ENCODE measurements around the gene SSB.
"Not testable (repeated sequence)": the region's sequence is repeated elsewhere in the genome, so short reads cannot be mapped to it uniquely, and the experiment has no call there.

Gene SSB

DNA sequence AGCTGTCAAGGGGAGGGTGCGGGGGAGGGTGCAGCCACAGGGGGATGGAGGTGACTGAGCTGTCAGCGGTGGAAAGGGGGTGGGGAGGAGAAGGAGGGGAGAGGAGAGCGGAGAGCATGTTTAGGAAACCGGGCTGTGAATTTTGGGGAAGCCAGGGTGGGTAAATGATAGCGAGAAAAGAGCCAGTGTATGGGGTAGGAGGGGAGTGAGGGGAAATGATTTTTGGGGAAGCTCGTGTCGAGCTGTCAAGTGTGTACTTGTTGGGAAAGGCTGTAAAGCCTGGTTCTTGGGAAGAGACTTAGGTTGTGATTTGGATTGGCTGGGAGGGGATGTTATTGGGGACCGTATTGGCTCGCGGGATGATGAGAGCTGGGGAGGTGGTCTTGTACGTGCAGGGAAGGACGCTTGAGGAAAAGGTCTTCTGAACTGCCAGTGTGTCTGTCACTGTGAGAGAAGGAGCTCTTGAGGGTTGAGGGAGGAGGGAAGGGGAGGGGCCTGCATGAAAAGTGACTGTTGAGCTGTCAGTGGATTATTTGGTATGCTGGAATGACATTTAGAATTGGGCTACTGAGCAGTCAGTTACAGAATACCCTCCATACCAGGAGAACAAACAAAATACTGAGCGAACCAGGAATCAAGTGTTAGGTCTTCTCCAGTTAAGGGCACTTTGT lies 29.6 kb downstream of the SSB start:
- peak in 48 of 56 donors; percentile 4 to 74 (median 31) for DNase-seq

DNA sequence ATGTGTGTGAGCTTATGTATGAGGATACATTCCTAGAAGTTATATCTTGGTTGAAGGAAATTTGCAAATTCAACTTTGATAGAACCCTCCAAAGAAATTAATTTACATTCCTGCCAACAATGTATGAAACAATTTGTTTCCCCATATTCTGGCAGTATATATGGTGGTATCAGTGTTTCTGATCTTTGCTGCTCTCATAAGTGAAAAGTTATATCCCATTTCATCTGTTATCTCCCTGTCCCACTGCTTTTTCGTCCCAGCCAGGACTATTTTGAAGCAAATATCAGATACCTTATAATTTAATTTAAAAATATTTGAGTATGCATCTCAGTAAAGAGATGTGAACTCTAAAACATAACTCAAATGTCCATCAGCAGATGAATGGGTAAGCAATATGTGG lies 35.7 kb downstream of the SSB start:
- no peak for DNase-seq

DNA sequence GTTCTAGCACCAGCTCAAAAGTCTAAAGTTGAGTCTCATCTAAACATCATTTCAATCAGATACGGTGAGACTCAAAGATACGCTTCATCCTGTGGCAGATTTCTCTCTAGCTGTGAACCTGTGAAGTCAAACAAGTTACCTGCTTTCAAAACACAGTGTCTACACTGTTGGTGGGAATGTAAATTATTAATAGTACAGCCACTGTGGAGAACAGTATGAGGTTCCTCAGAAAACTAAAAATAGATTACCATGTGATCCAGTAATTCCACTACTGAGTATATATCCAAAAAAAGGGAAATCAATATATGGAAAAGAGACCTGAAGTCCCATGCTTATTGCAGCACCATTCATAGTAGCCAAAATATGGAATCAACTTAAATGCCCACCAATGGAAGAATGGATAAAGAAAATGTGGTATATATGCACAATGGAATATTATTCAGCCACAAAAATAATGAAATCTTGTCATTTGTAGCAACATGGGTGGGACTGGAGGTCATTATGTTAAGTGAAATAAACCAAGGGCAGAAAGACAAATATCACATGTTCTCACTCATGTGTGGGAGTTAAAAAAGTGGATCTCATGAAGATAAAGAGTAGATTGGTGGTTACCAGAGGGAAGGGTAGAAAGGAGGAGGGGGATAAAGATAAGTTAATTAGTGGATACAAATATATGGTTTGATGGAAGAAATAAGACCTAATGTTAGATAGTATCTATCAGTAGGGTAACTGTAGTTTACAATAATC lies 40.2 kb downstream of the SSB start:
- no peak for DNase-seq

DNA sequence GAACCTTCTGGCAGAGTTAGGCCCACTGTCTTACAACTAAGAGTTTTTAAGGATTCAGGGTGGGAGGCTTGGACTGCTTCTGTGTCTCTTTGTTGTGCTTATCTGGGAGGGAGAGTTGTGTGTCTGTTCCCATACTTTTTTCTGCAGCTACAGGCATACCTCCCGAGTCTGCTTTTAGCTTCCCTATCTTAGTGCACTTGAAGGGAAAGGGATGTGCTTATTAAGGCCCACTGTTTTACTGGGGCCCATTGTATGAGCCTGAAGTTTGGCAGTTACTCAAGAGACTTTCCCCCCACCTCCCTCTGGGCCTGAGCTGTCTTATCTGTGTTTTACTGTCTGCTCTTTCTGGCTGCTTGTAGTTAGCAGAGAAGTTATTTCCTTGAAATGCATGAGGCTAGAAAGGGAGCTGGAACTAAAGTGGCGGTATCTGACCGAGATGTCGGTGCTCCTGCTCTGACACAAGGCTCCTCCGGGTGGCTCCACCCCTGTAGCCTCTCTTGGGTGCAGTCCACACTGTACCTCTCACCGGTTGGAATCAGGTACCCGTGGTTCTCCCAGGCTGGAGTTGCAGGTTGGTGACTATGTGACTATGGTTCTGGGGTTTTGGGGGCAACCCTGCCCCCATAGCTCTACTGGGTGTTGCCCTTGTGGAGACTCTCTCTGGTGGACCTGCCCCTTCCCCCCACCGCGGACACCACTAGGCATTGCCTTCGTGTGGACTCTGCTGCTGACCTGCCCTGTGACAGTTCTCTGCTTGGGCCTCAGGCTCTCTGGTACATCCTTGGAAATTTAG lies 41.5 kb downstream of the SSB start:
- DNase-seq = no peak

DNA sequence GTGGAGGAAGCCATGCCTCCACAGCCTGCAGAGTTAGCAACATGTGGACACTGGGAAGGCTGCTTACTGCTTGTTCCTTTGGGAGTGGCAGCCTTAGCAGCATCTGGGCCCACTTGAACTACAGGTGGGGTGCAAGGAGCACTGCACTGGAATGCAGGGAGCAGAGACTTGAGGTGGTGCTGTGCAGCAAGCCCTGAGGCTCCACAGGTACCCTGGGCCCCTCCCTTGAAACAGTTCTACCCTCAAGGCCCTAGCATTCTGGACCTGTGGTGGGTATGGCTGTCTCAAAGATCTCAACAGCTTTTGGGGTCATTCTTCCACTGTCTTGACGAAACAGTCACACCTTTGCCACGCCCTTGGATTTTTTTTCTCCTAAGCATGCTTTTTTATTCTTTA lies 42.1 kb downstream of the SSB start:
- no peak for DNase-seq

DNA sequence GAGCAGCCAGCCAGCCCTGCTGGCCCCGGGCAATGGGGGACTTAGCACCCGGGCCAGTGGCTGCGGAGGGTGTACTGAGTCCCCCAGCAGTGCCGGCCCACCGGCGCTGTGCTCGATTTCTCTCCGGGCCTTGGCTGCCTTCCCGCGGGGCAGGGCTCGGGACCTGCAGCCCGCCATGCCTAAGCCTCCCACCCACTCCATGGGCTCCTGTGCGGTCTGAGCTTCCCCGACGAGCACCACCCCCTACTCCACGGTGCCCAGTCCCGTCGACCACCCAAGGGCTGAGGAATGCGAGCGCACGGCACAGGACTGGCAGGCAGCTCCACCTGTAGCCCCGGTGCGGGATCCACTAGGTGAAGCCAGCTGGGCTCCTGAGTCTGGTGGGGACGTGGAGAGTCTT lies 43.0 kb downstream of the SSB start:
- DNase-seq = not testable (repeated sequence)

DNA sequence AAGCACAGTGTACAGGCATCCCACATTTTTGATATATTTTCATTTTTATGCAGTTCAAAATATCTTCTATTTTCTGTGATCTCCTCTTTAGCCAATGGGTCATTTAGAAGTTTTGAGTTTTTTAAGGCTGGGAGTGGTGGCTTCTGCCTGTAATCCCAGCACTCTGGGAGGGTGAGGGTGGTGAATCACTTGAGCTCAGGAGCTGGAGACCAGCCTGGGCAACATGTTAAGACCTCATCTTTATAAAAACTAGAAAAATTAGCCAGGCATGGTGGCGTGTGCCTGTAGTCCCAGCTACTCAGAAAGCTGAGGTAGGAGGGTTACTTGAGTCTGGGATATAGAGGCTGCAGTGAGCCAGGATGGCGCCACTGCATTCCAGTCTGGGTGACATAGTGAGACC lies 46.3 kb downstream of the SSB start:
- DNase-seq = no peak

DNA sequence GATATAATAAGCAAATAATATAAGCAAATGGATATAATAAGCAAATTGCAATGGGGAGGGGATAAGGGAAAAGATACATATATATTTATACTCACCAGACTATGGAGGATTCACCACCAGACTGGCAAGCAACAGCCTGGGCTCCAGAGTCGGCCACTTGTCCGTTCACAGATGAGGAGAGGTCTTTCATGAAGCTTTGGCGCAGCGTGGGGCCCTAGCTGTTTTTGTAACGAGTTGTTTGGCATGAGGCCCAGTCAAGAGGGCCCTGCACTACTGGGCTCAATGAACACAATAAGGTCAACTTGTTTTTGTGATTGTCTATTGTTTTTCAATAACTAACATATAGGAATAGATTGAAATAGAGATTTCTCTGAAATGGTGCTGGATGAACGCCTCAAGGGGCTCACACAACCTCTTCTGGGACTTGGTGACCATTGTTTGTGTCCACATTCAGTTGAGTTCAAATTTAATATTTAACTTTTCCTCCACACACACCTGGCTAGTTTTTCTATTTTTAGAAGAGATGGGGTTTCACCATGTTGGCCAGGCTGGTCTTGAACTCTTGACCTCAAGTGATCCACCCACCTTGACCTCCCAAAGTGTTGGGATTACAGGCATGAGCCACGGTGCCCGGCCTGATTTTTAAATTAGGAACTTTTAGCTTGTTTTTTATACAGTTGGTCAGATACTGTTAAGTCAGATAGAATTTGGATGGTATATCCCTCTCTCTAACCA lies 50.5 kb downstream of the SSB start:
- peak in 40 of 56 donors; percentile 2 to 73 (median 32) for DNase-seq

DNA sequence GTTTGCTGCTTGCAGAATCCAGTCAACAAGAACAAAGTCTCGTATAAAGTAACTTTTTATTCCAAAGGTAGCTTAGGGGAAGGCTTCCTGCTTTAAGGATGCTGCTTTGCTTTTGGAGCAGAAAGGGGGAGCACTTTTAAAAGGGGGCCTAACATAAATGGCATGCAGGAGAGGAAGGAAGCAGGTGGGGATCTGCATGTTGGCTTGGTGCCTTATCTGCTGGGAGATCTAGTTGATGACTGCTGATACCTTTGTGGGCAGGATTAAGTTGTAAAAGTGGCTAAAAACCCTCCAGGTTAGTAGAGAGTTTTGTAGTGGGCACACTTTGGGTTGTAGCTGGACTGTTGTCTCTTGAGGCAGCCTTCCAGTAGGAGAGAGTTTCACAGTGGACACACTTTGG lies 51.0 kb downstream of the SSB start:
- no peak for DNase-seq

DNA sequence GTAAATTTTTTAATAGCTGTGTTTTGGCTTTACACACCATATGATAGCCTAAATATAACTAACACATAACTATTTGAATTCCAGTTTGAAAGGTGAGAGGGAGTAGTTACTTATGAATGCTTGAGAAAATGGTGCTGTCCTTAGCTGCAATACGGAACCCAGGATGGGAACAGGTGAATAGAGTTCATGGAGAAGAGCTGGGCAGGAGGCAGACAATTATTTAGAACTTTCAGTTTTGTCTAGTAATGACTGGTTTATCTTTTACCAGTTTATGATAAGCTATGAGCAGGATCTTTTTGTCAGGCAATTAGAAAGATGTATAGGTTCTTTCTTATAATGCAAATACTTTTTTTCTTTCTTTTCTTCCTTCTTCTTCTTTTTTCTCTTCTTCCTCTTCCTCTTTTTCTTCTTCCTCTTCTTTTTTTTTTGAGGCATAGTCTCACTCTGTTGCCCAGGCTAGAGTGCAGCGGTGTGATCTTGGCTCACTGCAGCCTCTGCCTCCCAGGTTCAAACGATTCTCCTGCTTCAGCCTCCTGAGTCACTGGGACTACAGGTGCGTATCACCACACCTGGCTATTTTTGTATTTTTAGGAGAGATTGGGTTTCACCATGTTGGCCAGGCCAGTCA lies 54.5 kb downstream of the SSB start:
- DNase-seq = no peak

DNA sequence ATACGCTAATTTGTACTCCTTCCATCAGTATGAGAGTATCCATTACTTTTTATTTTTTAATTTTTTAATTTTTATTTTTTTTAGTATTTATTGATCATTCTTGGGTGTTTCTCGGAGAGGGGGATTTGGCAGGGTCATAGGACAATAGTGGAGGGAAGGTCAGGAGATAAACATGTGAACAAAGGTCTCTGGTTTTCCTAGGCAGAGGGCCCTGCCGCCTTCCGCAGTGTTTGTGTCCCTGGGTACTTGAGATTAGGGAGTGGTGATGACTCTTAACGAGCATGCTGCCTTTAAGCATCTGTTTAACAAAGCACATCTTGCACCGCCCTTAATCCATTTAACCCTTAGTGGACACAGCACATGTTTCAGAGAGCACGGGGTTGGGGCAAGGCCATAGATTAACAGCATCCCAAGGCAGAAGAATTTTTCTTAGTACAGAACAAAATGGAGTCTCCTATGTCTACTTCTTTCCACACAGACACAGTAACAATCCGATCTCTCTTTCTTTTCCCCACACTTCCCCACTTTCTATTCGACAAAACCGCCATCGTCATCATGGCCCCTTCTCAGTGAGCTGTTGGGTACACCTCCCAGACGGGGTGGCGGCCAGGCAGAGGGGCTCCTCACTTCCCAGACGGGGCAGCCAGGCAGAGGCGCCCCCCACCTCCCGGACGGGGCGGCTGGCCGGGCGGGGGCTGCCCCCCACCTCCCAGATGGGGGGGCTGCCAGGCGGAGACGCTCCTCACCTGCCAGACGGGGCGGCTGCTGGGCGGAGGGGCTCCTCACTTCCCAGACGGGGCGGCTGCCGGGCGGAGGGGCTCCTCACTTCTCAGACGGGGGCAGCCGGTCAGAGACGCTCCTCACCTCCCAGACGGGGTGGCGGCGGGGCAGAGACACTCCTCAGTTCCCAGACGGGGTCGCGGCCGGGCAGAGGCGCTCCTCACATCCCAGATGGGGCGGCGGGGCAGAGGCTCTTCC lies 56.9 kb downstream of the SSB start:
- not testable (repeated sequence) for DNase-seq

DNA sequence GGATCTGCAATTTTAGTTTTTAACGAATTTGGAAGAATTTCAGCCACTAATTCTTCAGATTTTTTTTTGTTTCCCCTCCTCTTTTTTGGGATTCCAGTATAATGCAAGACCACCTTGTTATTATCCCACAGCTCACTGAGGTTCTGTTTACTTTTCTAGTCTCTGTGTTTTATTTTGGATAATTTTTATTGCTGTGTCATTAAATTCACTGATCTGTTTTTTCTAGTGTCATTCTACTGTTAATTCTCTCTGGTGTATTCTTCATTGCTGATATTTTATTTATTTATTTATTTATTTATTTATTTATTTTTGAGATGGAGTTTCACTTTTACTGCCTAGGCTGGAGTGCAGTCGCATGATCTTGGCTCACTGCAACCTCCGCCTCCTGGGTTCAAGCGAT lies 60.8 kb downstream of the SSB start:
- DNase-seq = no peak

DNA sequence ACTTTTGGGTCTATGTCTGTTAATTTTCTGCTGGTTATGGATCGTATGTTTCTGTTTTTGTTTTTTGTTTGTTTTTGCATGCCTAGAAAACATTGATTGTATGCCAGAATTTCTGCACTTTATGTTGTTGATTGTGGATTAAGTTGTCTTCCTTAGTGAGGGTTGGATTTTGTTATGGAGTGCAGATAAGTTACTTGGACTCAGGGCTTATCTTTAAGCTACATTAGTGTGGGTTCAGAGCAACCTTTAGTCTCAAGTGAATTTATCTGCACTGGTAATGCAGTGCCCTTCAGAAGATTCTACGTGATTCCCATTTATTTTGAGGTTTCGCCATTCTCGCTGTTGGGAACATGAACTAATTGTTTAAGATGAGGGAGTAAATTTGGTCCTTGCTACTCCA lies 61.5 kb downstream of the SSB start:
- DNase-seq = no peak
